GM23248 (cell line): ENCODE measurements around the gene SLC25A21. TPM values are rescaled to one million over a fixed set of nuclear protein-coding genes. Genes with fewer than 3 reads are reported as not detected.

Experiments
- DNase-seq: peaks from one replicate; pipeline ENCODE4 v3.0.0-alpha.2; 2015
- H2AFZ ChIP-seq: fragments of 200-600 bp; sonication (generic); 2 replicates; pipeline ENCODE4 v1.6.1; 2016; ENCODE audit warnings: antibody characterized with exemption
- H3F3A ChIP-seq: fragments of 200-600 bp; sonication (generic); 2 replicates; pipeline ENCODE4 v1.6.1; 2016; ENCODE audit warnings: mild to moderate bottlenecking, antibody characterized with exemption, mixed run types; ENCODE audit not compliant: insufficient read depth
- H3K27ac ChIP-seq: fragments of 200-600 bp; sonication (generic); 2 replicates; pipeline ENCODE4 v1.5.1; 2016; ENCODE audit warnings: mild to moderate bottlenecking
- H3K27me3 ChIP-seq: fragments of 200-600 bp; sonication (generic); replicated peaks from 2 replicates; pipeline ENCODE4 v1.6.1; 2016; ENCODE audit warnings: mild to moderate bottlenecking; ENCODE audit not compliant: insufficient read depth
- H3K36me3 ChIP-seq: fragments of 200-600 bp; sonication (generic); 2 replicates; pipeline ENCODE4 v1.6.1; 2016; ENCODE audit warnings: low read depth, mild to moderate bottlenecking
- H3K4me1 ChIP-seq: fragments of 200-600 bp; sonication (generic); 2 replicates; pipeline ENCODE4 v1.6.1; 2016; ENCODE audit warnings: mild to moderate bottlenecking; ENCODE audit not compliant: insufficient read depth
- H3K4me2 ChIP-seq: fragments of 200-600 bp; sonication (generic); one replicate; pipeline ENCODE4 v1.6.1; 2016; ENCODE audit warnings: mild to moderate bottlenecking; ENCODE audit not compliant: unreplicated experiment
- H3K4me3 ChIP-seq: fragments of 200-600 bp; sonication (generic); 2 replicates; pipeline ENCODE4 v1.5.1; 2016; ENCODE audit warnings: mild to moderate bottlenecking
- H3K79me2 ChIP-seq: fragments of 200-600 bp; sonication (generic); 2 replicates; pipeline ENCODE4 v1.6.1; 2016; ENCODE audit warnings: mild to moderate bottlenecking; ENCODE audit not compliant: insufficient read depth
- H3K9ac ChIP-seq: fragments of 200-600 bp; sonication (generic); 2 replicates; pipeline ENCODE4 v1.6.1; 2016; ENCODE audit warnings: mild to moderate bottlenecking
- H3K9me2 ChIP-seq: fragments of 200-600 bp; sonication (generic); 2 replicates; pipeline ENCODE4 v1.6.1; 2016; ENCODE audit warnings: mixed run types, mild to moderate bottlenecking, moderate library complexity; ENCODE audit not compliant: insufficient read depth
- H3K9me3 ChIP-seq: fragments of 200-600 bp; sonication (generic); one replicate; pipeline ENCODE4 v1.6.1; 2017; ENCODE audit warnings: low read depth
- H4K20me1 ChIP-seq: fragments of 200-600 bp; sonication (generic); 2 replicates; pipeline ENCODE4 v1.6.0; 2016; ENCODE audit not compliant: insufficient read depth
- EZH2 ChIP-seq: fragments of 200-600 bp; sonication (generic); IDR thresholded peaks from 2 replicates; pipeline ENCODE4 v1.6.1; 2018; ENCODE audit warnings: antibody characterized with exemption, mild to moderate bottlenecking; ENCODE audit not compliant: insufficient read depth, poor library complexity, severe bottlenecking
- EZH2phosphoT487 ChIP-seq: fragments of 200-600 bp; sonication (generic); IDR thresholded peaks from 2 replicates; pipeline ENCODE4 v1.6.1; 2018; ENCODE audit warnings: antibody characterized with exemption, moderate library complexity, mild to moderate bottlenecking, low read depth; ENCODE audit not compliant: insufficient read depth
- WGBS, 2 experiments: methylation state at CpG; one replicate each; pipeline ENCODE4 v1.1.6; 2015 to 2017; ENCODE audit warnings: low lambda C conversion rate in 2 of 2, low coverage in 1 of 2; ENCODE audit errors: missing lambda C conversion rate in 2 of 2; 5-methylcytosine and 5-hydroxymethylcytosine counted together
- in situ Hi-C: fragments of 300-500 bp; cut with MboI; formaldehyde crosslinking; loops from 2 replicates; pipeline ENCODE4 v1.15.0; 2020
- polyA plus RNA-seq: library from polyadenylated mRNA; unstranded; fragments of >200 nt; fragmentation: Nextera tagmentation; extraction: Ambion mirVana; gene quantifications from 2 replicates; pipeline ENCODE4 v1.2.1, GENCODE V29; 2016
- total RNA-seq: library from RNA; depleted of rRNA; stranded (reverse); fragments of >200 nt; shearing (Covaris generic); gene quantifications from 2 replicates; pipeline ENCODE4 v1.2.3, GENCODE V29; 2014

SLC25A21 gene
- total and polyA plus RNA-seq, 2 experiments from 2014 or later, result 0.26 TPM; not detected in 1

DNA sequence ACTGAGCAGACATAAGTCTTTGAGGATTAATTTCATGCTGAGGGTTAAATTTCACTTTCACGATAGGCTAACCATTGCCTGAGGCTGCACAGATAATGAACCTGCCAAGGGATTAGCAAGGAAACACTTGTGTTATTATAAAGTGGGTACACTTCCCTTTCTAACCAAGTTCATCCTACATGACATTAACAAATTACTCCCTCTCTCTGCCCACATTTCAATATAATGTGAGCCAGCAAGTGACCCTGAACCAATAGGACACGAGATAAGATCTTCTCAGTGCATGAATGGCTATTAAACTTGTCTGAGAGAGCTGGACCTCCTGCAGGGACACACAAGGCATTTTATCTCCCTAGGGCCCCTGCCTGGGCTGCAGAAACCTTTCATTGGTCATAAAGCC is 337.3 kb downstream of the SLC25A21 start:
- H3K36me3 ChIP-seq, result no peaks in the 10 kb centered on the region
- H3K27me3 ChIP-seq, result no peaks in the 10 kb centered on the region; the same call in 1 of the 2 replicates
- H3K79me2 ChIP-seq, result no peaks in the 10 kb centered on the region
- 20 to 24% methylated on average over 2 of the region's 2 CpGs for WGBS, 2 experiments
- no peaks in the 10 kb centered on the region for H3K4me1 ChIP-seq
- H3K4me2 ChIP-seq, result no peak overlapping the region
- H3K27ac ChIP-seq, result no peak overlapping the region
- no peaks in the 10 kb centered on the region for H4K20me1 ChIP-seq
- no peaks in the 10 kb centered on the region for H3F3A ChIP-seq
- H3K9me2 ChIP-seq, result no peaks in the 10 kb centered on the region
- H3K9me3 ChIP-seq, result no peaks in the 10 kb centered on the region
- in situ Hi-C loops, result no loop called here
- H2AFZ ChIP-seq, result no peak overlapping the region
- no peak for DNase-seq
- no peak overlapping the region for H3K9ac ChIP-seq
- TF ChIP-seq EZH2, result no peak
- no peak for TF ChIP-seq EZH2phosphoT487
- H3K4me3 ChIP-seq, result no peak overlapping the region

DNA sequence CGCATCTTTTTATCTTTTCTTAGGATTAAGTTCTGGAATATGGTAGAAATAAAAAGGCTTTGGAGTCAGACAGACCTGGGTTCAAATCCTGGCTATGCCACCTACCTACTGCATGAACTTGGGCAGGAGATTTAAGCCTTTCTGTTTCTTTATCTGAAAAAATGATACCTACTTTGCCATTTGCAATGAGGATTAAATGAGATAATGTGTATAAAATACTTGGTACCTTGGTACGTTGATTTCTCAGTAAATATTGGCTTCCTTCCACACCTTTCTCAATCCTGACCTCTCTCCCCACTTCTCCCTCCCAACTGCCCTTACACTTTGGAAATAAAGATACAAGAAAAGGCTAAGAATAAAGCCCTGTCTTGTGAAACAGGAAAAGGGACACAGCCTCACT is 338.1 kb downstream of the SLC25A21 start:
- Histone ChIP-seq H3K9ac (no peak overlapping the region), H3K9me2 (no peaks in the 10 kb centered on the region), H3K4me3 (no peak overlapping the region), H3K4me1 (no peaks in the 10 kb centered on the region), H3K27me3 (no peaks in the 10 kb centered on the region; the same call in 1 of the 2 replicates), H3K79me2 (no peaks in the 10 kb centered on the region), H3K36me3 (no peaks in the 10 kb centered on the region), H4K20me1 (no peaks in the 10 kb centered on the region), H3K9me3 (no peaks in the 10 kb centered on the region), H2AFZ (no peak overlapping the region), H3F3A (no peaks in the 10 kb centered on the region), H3K27ac (no peak overlapping the region), H3K4me2 (no peak overlapping the region)
- in situ Hi-C loops, result no loop called here
- 71 to 72% methylated on average over 2 of the region's 2 CpGs for WGBS, 2 experiments
- DNase-seq, result no peak
- TF ChIP-seq EZH2phosphoT487, result no peak
- TF ChIP-seq EZH2, result no peak

DNA sequence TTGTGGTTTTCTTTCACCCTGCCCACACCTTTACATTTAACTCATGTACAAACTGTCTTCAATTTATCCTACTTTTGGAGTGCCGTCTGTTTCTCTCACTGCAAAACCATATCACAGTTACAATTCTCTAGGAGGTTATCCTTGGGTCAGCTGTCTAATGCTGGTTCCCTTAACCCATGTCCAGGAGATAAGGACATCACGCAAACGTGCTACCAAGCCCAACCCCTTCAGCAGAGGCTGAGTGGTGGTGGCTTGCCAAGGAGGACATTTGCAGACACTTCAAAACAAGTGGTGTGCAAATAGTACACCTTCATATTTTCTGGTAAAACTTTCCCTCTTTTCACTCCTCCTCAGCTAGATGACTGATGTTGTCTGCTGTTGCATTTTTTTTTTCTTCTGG is 342.9 kb downstream of the SLC25A21 start:
- Histone ChIP-seq H3K4me3 (no peak overlapping the region), H3K79me2 (no peaks in the 10 kb centered on the region), H3K27me3 (no peaks in the 10 kb centered on the region; the same call in 1 of the 2 replicates), H3K9ac (no peak overlapping the region), H3F3A (no peaks in the 10 kb centered on the region), H3K9me3 (no peaks in the 10 kb centered on the region), H3K36me3 (no peaks in the 10 kb centered on the region), H3K27ac (no peak overlapping the region), H3K4me2 (no peak overlapping the region), H4K20me1 (no peaks in the 10 kb centered on the region), H2AFZ (no peak overlapping the region), H3K9me2 (no peaks in the 10 kb centered on the region), H3K4me1 (no peaks in the 10 kb centered on the region)
- 64 to 77% methylated on average over 3 of the region's 3 CpGs for WGBS, 2 experiments
- DNase-seq, result no peak
- in situ Hi-C loops, result no loop called here
- TF ChIP-seq EZH2phosphoT487 (no peak), EZH2 (no peak)

DNA sequence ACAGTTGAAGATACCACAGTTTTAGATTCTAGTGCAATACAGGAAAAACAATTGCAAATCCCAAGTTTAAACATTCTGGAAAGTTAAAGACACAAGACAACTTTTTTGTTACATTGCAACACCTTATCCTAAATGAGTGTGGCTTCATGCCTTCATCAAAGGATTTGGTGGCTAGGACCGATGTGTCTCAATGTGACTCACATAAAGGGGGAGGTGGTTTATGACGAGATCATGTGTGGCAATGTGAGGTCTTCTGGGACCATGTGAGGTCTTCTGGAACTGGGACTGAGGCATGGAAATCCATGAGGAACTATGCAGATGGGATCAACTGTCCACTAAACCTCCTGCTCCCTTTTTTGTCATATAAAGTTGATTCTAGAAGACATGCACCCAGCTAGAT is 344.5 kb downstream of the SLC25A21 start:
- Histone ChIP-seq H3K9me2 (no peaks in the 10 kb centered on the region), H3K4me3 (no peak overlapping the region), H3K27ac (no peak overlapping the region), H3K4me1 (no peaks in the 10 kb centered on the region), H2AFZ (no peak overlapping the region), H4K20me1 (no peaks in the 10 kb centered on the region), H3K9ac (no peak overlapping the region), H3K79me2 (no peaks in the 10 kb centered on the region), H3K36me3 (no peaks in the 10 kb centered on the region), H3K4me2 (no peak overlapping the region), H3K9me3 (no peaks in the 10 kb centered on the region), H3K27me3 (no peaks in the 10 kb centered on the region; the same call in 1 of the 2 replicates), H3F3A (no peaks in the 10 kb centered on the region)
- WGBS, 2 experiments, result 8 to 9% methylated on average over 2 of the region's 2 CpGs
- in situ Hi-C loops, result no loop called here
- no peak for DNase-seq
- TF ChIP-seq EZH2phosphoT487 (no peak), EZH2 (no peak)

DNA sequence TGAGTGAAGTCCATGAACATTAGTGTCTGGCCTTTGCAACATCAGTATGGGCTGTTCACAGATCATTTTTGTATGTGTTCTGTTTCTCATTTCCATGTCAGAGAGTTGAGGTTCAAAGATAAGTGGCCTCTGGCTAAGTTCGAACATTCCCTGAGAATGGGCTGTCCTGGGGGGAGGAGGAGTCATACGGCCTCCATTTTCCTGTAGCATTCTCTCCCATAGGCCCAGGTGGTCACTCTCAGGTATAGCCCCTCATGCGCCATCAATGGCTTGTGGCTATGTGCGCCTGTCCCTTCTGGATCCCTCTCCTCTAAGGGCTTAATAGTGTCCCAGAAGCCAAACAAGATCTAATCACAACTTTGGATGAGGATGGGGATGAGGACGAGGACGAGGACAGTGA is 345.8 kb downstream of the SLC25A21 start:
- Histone ChIP-seq H2AFZ (no peak overlapping the region), H3K9me3 (no peaks in the 10 kb centered on the region), H3F3A (no peaks in the 10 kb centered on the region), H4K20me1 (no peaks in the 10 kb centered on the region), H3K9me2 (no peaks in the 10 kb centered on the region), H3K4me2 (no peak overlapping the region), H3K27me3 (no peaks in the 10 kb centered on the region; the same call in 1 of the 2 replicates), H3K9ac (no peak overlapping the region), H3K4me3 (no peak overlapping the region), H3K4me1 (no peaks in the 10 kb centered on the region), H3K27ac (no peak overlapping the region), H3K79me2 (no peaks in the 10 kb centered on the region), H3K36me3 (no peaks in the 10 kb centered on the region)
- DNase-seq, result no peak
- 61 to 67% methylated on average over 6 of the region's 6 CpGs for WGBS, 2 experiments
- TF ChIP-seq EZH2, result no peak
- TF ChIP-seq EZH2phosphoT487, result no peak
- in situ Hi-C loops, result no loop called here
